ENCODE measurements around the gene TOP1.

Gene TOP1

DNA sequence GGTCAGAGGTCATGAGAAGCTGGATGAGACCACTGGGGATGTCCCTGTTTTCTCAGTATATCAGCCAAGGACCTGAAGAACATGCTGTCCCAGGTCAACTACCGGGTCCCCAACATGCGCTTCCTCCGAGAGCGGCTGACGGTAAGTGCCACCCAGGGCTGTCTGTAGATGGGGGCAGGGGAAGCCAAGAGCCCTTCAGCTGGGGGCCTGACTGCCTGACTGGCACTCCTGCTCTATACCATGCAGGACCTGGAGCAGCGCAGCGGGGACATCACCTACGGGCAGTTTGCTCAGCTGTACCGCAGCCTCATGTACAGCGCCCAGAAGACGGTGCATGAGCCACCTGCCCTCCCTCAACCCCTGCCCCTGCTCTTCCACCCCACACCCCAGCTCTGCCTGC, 133.8 kb downstream of the TOP1 start:
- CTCF ChIA-PET: interaction anchor here (3.5 kb wide), 1 partner anchor 10 kb away, joined by 17 read pairs; no protein-coding TSS in a partner anchor
- DNase-seq (ENCODE audit: extremely low spot score): no peak
- TF ChIP-seq, protein P1, sequence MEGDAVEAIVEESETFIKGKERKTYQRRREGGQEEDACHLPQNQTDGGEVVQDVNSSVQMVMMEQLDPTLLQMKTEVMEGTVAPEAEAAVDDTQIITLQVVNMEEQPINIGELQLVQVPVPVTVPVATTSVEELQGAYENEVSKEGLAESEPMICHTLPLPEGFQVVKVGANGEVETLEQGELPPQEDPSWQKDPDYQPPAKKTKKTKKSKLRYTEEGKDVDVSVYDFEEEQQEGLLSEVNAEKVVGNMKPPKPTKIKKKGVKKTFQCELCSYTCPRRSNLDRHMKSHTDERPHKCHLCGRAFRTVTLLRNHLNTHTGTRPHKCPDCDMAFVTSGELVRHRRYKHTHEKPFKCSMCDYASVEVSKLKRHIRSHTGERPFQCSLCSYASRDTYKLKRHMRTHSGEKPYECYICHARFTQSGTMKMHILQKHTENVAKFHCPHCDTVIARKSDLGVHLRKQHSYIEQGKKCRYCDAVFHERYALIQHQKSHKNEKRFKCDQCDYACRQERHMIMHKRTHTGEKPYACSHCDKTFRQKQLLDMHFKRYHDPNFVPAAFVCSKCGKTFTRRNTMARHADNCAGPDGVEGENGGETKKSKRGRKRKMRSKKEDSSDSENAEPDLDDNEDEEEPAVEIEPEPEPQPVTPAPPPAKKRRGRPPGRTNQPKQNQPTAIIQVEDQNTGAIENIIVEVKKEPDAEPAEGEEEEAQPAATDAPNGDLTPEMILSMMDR (IDR thresholded peaks at IDR 0.05; ENCODE audit: control extremely low read depth, extremely low read depth, low read depth, missing control alignments): no peak
- POLR2A ChIA-PET: no interaction called here

GRCh38 chr20:41163821-41164220, 135.2 kb downstream of the TOP1 start:
- no peak for DNase-seq (ENCODE audit: extremely low spot score)
- TF ChIP-seq, protein P1 (IDR thresholded peaks at IDR 0.05; ENCODE audit: control extremely low read depth, extremely low read depth, low read depth, missing control alignments): no peak
- ChIA-PET CTCF (interaction anchor here (1.4 to 3.5 kb wide), 2 partner anchors 9 to 176 kb away, joined by 4 to 17 read pairs; no protein-coding TSS in a partner anchor), POLR2A (no interaction called here)

DNA sequence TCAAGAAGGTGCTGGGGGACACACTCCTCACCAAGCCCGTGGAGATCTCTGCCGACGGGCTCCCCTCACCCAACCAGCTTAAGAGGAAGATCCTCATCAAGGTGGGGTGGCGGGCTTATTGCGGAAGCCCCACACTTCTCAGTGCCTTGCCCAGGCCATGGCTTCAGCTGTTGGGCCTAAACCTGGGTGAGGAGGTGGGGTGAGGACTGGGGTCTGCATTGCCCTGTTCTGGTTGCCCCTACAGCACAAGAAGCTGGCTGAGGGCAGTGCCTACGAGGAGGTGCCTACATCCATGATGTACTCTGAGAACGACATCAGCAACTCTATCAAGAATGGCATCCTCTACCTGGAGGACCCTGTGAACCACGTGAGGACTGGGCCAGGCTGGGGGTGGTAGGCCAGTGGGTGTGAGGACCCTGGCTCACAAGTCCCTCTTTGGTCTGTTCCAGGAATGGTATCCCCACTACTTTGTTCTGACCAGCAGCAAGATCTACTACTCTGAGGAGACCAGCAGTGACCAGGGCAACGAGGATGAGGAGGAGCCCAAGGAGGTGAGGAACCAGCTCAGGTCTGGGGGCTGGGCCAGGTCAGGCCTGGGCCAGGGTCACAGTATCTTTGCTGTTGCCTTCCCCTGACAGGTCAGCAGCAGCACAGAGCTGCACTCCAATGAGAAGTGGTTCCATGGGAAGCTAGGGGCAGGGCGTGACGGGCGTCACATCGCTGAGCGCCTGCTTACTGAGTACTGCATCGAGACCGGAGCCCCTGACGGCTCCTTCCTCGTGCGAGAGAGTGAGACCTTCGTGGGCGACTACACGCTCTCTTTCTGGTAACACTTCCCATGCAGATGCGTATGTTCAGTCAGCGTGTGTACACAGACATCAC, 136.6 kb downstream of the TOP1 start:
- DNase-seq (ENCODE audit: extremely low spot score): no peak
- ChIA-PET POLR2A (no interaction called here), CTCF (interaction anchor here (1.4 to 3.5 kb wide), 2 partner anchors 8 to 174 kb away, joined by 4 to 17 read pairs; no protein-coding TSS in a partner anchor)
- TF ChIP-seq, protein P1 (IDR thresholded peaks at IDR 0.05; ENCODE audit: control extremely low read depth, extremely low read depth, low read depth, missing control alignments): no peak

GRCh38 chr20:41166201-41167117, 137.8 kb downstream of the TOP1 start:
- DNase-seq (ENCODE audit: extremely low spot score): no peak
- TF ChIP-seq, protein P1 (IDR thresholded peaks at IDR 0.05; ENCODE audit: control extremely low read depth, extremely low read depth, low read depth, missing control alignments): no peak
- ChIA-PET POLR2A (no interaction called here), CTCF (interaction anchor here (1.4 to 7.4 kb wide), 3 partner anchors 8 to 173 kb away, joined by 4 to 76 read pairs (median 11); partner anchors contain the start of gene LPIN3)

GRCh38 chr20:41167118-41167470, 138.5 kb downstream of the TOP1 start:
- DNase-seq (ENCODE audit: extremely low spot score): no peak
- ChIA-PET CTCF (interaction anchor here (1.2 to 7.4 kb wide), 5 partner anchors 9 to 199 kb away, joined by 3 to 76 read pairs (median 4); partner anchors contain the start of gene LPIN3), POLR2A (no interaction called here)
- TF ChIP-seq, protein P1 (IDR thresholded peaks at IDR 0.05; ENCODE audit: control extremely low read depth, extremely low read depth, low read depth, missing control alignments): no peak
